ENCODE results near the gene RHAG.
"Not testable (repeated sequence)": the region's sequence is repeated elsewhere in the genome, so short reads cannot be mapped to it uniquely, and the experiment has no call there.

RHAG gene

DNA sequence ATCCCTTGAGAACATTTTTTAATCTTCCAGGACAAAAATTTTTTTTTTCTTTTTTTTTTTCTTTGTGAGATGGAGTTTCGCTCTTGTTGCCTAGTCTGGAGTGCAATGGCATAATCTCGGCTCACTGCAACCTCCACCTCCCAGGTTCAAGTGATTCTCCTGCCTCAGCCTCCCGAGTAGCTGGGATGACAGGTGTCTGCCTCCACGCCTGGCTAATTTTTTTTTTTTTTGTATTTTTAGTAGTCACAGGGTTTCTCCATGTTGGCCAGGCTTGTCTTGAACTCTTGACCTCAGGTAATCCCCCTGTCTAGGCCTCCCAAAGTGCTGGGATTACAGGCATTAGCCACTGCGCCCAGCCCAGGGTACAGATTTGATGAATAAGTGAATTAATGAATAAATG, 22.5 kb downstream of the RHAG start:
- 88 to 89% methylated on average over 5 of the region's 5 CpGs for WGBS, 2 experiments
- H3K4me3 ChIP-seq (ENCODE audit: insufficient read depth, low read depth, low read length); H3K27ac ChIP-seq (ENCODE audit: insufficient read depth, low read depth, low read length, poor library complexity, severe bottlenecking); H3K36me3 ChIP-seq (ENCODE audit: control insufficient read depth, insufficient read depth, low read length); H3K4me1 ChIP-seq (ENCODE audit: control insufficient read depth, insufficient read depth, low read length); H3K9me3 ChIP-seq (ENCODE audit: control insufficient read depth, low read length); H3K27me3 ChIP-seq (ENCODE audit: control insufficient read depth, insufficient read depth, low read length, poor library complexity, severe bottlenecking): not testable (repeated sequence)

- Histone ChIP-seq H3K4me1 (ENCODE audit: control insufficient read depth, insufficient read depth, low read length) (no peaks in the 10 kb centered on the region), H3K27ac (ENCODE audit: insufficient read depth, low read depth, low read length, poor library complexity, severe bottlenecking) (no peak overlapping the region), H3K27me3 (ENCODE audit: control insufficient read depth, insufficient read depth, low read length, poor library complexity, severe bottlenecking) (no peaks in the 10 kb centered on the region), H3K4me3 (ENCODE audit: insufficient read depth, low read depth, low read length) (no peak overlapping the region), H3K9me3 (ENCODE audit: control insufficient read depth, low read length) (no peaks in the 10 kb centered on the region), H3K36me3 (ENCODE audit: control insufficient read depth, insufficient read depth, low read length) (no peaks in the 10 kb centered on the region)
- WGBS, 2 experiments: 79 to 93% methylated on average over 1 of the region's 1 CpG
Measured at GRCh38 chr6:49609285-49609684, 27.4 kb downstream of the RHAG start.

- WGBS, 2 experiments: 69 to 78% methylated on average over 9 of the region's 9 CpGs
- H3K36me3 ChIP-seq (ENCODE audit: control insufficient read depth, insufficient read depth, low read length); H3K4me3 ChIP-seq (ENCODE audit: insufficient read depth, low read depth, low read length); H3K27me3 ChIP-seq (ENCODE audit: control insufficient read depth, insufficient read depth, low read length, poor library complexity, severe bottlenecking); H3K4me1 ChIP-seq (ENCODE audit: control insufficient read depth, insufficient read depth, low read length); H3K9me3 ChIP-seq (ENCODE audit: control insufficient read depth, low read length); H3K27ac ChIP-seq (ENCODE audit: insufficient read depth, low read depth, low read length, poor library complexity, severe bottlenecking): not testable (repeated sequence)
Measured at GRCh38 chr6:49608275-49608674, 28.4 kb downstream of the RHAG start.

GRCh38 chr6:49607391-49607982, 29.2 kb downstream of the RHAG start:
- Histone ChIP-seq H3K27me3 (ENCODE audit: control insufficient read depth, insufficient read depth, low read length, poor library complexity, severe bottlenecking) (no peaks in the 10 kb centered on the region), H3K4me1 (ENCODE audit: control insufficient read depth, insufficient read depth, low read length) (no peaks in the 10 kb centered on the region), H3K9me3 (ENCODE audit: control insufficient read depth, low read length) (no peaks in the 10 kb centered on the region), H3K27ac (ENCODE audit: insufficient read depth, low read depth, low read length, poor library complexity, severe bottlenecking) (no peak overlapping the region), H3K4me3 (ENCODE audit: insufficient read depth, low read depth, low read length) (no peak overlapping the region), H3K36me3 (ENCODE audit: control insufficient read depth, insufficient read depth, low read length) (no peaks in the 10 kb centered on the region)

- 61 to 80% methylated on average over 4 of the region's 4 CpGs for whole genome bisulfite sequencing, 2 experiments
- no peaks in the 10 kb centered on the region for H3K27me3 ChIP-seq (ENCODE audit: control insufficient read depth, insufficient read depth, low read length, poor library complexity, severe bottlenecking)
- H3K4me3 ChIP-seq (ENCODE audit: insufficient read depth, low read depth, low read length): no peak overlapping the region
- no peak overlapping the region for H3K27ac ChIP-seq (ENCODE audit: insufficient read depth, low read depth, low read length, poor library complexity, severe bottlenecking)
- no peaks in the 10 kb centered on the region for H3K4me1 ChIP-seq (ENCODE audit: control insufficient read depth, insufficient read depth, low read length)
- no peaks in the 10 kb centered on the region for H3K9me3 ChIP-seq (ENCODE audit: control insufficient read depth, low read length)
- no peaks in the 10 kb centered on the region for H3K36me3 ChIP-seq (ENCODE audit: control insufficient read depth, insufficient read depth, low read length)
Measured at GRCh38 chr6:49606721-49607390, 29.8 kb downstream of the RHAG start.

DNA sequence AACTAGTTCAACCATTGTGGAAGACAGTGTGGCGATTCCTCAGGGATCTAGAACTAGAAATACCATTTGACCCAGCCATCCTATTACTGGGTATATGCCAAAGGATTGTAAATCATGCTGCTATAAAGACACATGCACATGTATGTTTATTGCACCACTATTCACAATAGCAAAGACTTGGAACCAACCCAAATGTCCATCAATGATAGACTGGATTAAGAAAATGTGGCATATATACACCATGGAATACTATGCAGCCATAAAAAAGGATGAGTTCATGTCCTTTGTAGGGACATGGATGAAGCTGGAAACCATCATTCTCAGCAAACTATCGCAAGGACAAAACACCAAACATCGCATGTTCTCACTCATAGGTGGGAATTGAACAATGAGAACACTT, 32.6 kb downstream of the RHAG start:
- not testable (repeated sequence) for H3K27ac ChIP-seq (ENCODE audit: insufficient read depth, low read depth, low read length, poor library complexity, severe bottlenecking); H3K4me1 ChIP-seq (ENCODE audit: control insufficient read depth, insufficient read depth, low read length); H3K36me3 ChIP-seq (ENCODE audit: control insufficient read depth, insufficient read depth, low read length); H3K4me3 ChIP-seq (ENCODE audit: insufficient read depth, low read depth, low read length); H3K27me3 ChIP-seq (ENCODE audit: control insufficient read depth, insufficient read depth, low read length, poor library complexity, severe bottlenecking); H3K9me3 ChIP-seq (ENCODE audit: control insufficient read depth, low read length)
- WGBS, 2 experiments: no CpG with 5 or more reads among the region's 3 CpGs

GRCh38 chr6:49587262-49587661, 49.4 kb downstream of the RHAG start:
- 90 to 96% methylated on average over 5 of the region's 5 CpGs for WGBS, 2 experiments
- not testable (repeated sequence) for H3K36me3 ChIP-seq (ENCODE audit: control insufficient read depth, insufficient read depth, low read length); H3K27ac ChIP-seq (ENCODE audit: insufficient read depth, low read depth, low read length, poor library complexity, severe bottlenecking); H3K4me1 ChIP-seq (ENCODE audit: control insufficient read depth, insufficient read depth, low read length); H3K9me3 ChIP-seq (ENCODE audit: control insufficient read depth, low read length); H3K4me3 ChIP-seq (ENCODE audit: insufficient read depth, low read depth, low read length); H3K27me3 ChIP-seq (ENCODE audit: control insufficient read depth, insufficient read depth, low read length, poor library complexity, severe bottlenecking)

DNA sequence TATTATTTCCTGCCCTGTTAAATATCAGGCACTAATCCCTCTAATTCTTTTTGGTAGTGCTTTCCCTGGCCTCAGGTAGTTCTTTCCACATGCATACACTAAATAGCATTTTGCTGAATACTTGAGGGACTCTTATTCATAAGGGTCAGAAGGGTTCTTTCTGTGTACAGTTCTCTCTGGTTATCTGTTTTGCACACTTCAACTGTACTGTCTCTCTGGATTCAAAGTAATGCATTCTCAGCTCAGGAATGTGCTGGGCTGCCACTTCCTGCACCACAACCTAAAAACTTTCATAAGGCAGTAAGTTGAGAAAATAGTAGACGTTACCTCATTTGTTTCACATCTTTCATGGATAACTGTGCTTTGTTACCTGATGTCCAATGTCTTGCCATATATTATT, 54.1 kb downstream of the RHAG start:
- Histone ChIP-seq H3K36me3 (ENCODE audit: control insufficient read depth, insufficient read depth, low read length) (no peaks in the 10 kb centered on the region), H3K9me3 (ENCODE audit: control insufficient read depth, low read length) (no peaks in the 10 kb centered on the region), H3K4me3 (ENCODE audit: insufficient read depth, low read depth, low read length) (no peak overlapping the region), H3K27me3 (ENCODE audit: control insufficient read depth, insufficient read depth, low read length, poor library complexity, severe bottlenecking) (no peaks in the 10 kb centered on the region), H3K4me1 (ENCODE audit: control insufficient read depth, insufficient read depth, low read length) (no peaks in the 10 kb centered on the region), H3K27ac (ENCODE audit: insufficient read depth, low read depth, low read length, poor library complexity, severe bottlenecking) (no peak overlapping the region)
- WGBS, 2 experiments: 80% methylated on average over 1 of the region's 1 CpG; no CpG with 5 or more reads in 1 of the 2 experiments

GRCh38 chr6:49579649-49580048, 57.0 kb downstream of the RHAG start:
- Histone ChIP-seq H3K4me3 (ENCODE audit: insufficient read depth, low read depth, low read length) (no peak overlapping the region), H3K27me3 (ENCODE audit: control insufficient read depth, insufficient read depth, low read length, poor library complexity, severe bottlenecking) (no peaks in the 10 kb centered on the region), H3K9me3 (ENCODE audit: control insufficient read depth, low read length) (no peaks in the 10 kb centered on the region), H3K36me3 (ENCODE audit: control insufficient read depth, insufficient read depth, low read length) (no peaks in the 10 kb centered on the region), H3K27ac (ENCODE audit: insufficient read depth, low read depth, low read length, poor library complexity, severe bottlenecking) (no peak overlapping the region), H3K4me1 (ENCODE audit: control insufficient read depth, insufficient read depth, low read length) (no peaks in the 10 kb centered on the region)

- H3K27ac ChIP-seq (ENCODE audit: insufficient read depth, low read depth, low read length, poor library complexity, severe bottlenecking): no peak overlapping the region
- H3K27me3 ChIP-seq (ENCODE audit: control insufficient read depth, insufficient read depth, low read length, poor library complexity, severe bottlenecking): no peaks in the 10 kb centered on the region
- H3K4me3 ChIP-seq (ENCODE audit: insufficient read depth, low read depth, low read length): no peak overlapping the region
- 83 to 84% methylated on average over 1 of the region's 1 CpG for WGBS, 2 experiments
- no peaks in the 10 kb centered on the region for H3K9me3 ChIP-seq (ENCODE audit: control insufficient read depth, low read length)
- no peaks in the 10 kb centered on the region for H3K36me3 ChIP-seq (ENCODE audit: control insufficient read depth, insufficient read depth, low read length)
- H3K4me1 ChIP-seq (ENCODE audit: control insufficient read depth, insufficient read depth, low read length): no peaks in the 10 kb centered on the region
Measured at GRCh38 chr6:49576618-49577017, 60.0 kb downstream of the RHAG start.
